NCI-H1694 treated with DMSO at 0.1 percent for 48 hours (cell line): ENCODE data around the gene IL22.

ENCODE experiments used
- DNase-seq: peaks from one replicate; lab custom pipeline; 2025; lab: John Stamatoyannopoulos, UW

Gene IL22, protein sequence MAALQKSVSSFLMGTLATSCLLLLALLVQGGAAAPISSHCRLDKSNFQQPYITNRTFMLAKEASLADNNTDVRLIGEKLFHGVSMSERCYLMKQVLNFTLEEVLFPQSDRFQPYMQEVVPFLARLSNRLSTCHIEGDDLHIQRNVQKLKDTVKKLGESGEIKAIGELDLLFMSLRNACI

DNA sequence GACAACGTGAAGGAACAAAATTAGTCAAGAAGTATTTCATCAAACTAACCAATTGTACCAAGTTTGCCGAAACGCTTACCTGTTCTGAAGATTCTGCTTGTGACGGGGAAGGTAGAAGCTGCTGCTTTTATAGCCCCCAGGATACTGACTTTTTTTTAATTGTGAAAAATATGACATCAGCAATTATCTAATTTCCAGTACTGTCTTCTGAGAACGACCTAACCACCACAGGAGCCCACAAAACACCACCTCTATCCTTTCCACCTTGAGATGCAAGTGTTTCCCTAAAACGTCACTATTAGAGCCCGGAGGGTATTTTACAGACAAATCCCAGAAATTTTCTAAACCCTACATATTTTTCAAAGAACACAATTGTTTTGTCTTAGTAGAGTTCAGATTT is at the start of gene IL22:
Gene IL22, minus strand, starts transcription at position 101 of the 400 bp plus-strand sequence. CDS start 156 bp downstream, outside the sequence.
- no peak for DNase-seq

DNA sequence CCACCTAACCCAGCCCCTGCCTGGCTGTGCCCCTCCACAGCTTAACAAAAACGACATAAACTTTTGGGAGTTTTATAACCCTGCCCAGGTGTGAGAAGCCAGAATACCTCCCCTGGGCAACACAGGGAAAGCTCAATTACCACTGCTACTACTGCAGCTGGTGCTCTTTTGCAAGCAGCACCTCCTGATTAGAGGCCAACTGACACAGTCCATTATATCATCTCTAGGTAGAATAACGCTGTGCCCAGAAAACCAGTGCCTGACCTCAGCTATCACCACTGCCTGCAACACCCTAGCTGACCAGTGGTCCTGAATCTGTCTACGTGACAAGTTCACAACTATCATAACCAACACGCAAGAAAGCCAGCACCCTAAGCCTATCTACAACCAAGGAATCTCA is 44.5 kb upstream of the IL22 start:
- no peak for DNase-seq

DNA sequence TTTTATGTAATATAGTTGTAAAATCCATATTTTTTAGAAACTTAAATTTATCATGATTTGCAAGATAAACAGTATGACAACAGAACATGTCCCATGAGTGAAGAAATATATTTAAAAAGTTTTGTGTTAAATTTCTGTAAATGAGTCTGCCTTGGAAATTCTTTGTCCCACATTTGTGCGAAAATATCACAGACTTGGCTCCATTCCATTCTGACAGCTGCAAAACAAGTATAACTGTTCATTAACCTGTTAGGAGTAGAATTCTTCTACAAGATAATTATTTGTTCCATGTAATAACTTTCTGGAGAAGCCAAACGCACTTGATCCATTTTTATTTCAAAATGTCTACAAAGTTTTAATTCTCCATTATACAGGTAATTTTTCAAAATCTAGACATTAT is 40.8 kb upstream of the IL22 start:
- no peak for DNase-seq

DNA sequence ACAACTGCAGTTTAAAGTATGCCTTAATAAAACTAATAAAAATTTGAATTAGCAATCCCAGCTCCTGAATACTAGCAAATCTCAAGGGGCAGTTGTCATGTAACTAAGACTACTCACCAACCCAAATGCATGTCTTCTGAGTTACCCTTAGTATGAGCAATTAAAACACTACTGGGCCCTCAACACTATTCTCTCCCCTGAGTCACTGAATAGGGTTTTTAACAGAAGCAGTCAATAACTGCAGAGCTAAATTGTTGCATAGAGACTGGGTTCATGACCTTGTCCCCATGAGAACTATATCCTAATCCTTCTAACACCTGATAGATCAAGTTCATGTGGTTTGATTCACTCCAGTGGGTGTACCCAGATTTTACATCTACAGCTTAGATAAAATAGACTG is 39.9 kb upstream of the IL22 start:
- no peak for DNase-seq

DNA sequence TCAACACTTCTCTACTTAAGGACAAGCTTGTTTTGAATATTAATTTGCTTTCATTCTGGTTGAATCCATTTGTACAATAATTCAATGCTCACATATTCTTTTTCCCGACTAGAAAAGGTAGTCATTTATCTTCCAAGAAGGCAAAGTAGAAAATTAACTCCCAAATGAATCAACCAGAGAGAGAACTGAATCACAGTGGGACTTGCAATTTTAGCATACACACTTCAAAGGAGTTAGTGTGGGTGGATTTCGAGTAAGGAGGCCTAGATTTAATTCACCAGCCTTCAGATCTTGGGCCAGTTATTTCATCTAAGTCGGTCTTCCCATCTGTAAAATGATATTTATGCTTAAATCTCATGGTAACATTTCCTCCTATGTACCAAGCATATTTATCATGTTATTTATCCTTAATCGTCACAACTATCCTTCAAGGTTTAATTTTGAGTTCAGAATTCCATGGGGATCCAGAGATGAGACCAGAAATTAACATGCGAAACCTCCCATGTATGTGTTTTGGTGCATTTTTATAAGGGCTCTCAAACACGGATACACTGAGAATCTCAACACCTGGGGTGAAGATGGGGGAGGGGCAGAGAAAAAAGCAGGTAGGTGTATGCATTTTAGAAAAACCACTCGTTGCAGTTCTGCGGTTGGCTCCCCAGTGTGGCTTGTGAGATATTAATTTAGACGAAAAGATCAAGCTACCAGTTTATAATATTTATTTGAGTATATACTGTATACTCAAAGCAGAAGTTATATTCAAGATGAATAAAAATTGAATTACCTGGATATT is 38.9 kb upstream of the IL22 start:
- no peak for DNase-seq

DNA sequence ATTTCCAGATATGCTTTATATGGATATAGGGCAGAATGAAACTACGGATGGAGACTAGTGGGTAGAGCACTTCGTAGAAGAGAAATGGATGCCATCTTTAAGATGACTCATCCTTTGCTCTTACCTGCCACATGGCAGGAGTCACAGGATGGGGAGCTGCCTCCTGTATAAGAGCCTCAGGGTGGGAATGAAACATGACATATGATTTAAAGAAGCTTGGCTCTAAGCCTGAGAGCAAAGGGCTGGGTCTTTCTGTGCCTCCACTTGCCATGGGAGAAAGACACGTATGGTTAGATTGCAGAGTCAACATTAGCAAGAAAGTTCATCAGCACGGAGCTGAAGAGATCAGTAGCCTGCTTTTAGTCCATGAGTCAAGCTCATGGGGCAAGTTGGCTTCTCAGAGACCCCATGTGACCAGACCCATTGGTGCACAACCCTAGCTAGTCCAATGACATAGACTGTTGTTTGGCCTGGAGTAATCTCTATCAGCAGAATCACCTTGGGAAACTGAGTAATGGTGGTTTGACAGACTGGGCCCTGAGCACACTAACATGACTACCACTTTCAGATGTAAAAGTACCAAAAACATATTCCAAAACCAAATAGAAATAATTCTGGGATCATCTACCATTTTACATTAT is 38.1 kb upstream of the IL22 start:
- no peak for DNase-seq

DNA sequence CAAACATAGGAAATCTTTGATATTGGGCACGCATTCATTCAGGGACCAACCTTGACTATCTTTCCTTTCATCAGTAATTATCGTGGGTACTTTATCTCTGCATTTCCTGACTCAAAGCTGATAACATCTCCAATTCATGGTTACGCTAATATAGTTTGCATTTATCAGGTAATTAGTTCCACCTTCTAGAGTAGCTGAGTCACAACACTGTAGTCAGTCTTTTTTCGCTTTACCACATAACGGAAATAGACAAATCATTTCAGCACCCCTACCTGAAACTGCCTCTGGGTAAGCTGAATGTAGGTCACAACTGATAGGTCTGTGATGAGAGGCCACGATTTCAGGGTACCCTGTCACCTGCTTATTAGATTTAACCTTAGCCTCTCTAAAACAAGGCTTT is 36.7 kb upstream of the IL22 start:
- no peak for DNase-seq

DNA sequence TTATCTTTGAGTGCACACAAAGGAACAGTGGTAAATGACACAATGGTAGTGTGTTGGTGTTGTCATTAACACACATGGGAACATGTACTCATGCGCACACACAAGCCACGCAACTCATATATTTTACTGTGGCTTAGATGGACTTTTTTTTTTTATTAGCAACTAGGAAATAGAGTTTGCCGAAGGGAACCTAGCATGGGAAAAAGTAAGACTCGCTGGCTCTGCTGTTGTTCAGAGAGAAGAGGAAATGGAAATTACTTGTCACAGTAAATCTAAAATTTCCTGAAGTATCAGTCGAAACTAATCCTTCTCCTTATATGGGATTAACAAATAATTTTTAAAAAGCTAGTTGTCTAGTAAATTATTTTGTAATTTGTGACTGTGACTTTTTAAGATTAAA is 33.7 kb upstream of the IL22 start:
- no peak for DNase-seq

DNA sequence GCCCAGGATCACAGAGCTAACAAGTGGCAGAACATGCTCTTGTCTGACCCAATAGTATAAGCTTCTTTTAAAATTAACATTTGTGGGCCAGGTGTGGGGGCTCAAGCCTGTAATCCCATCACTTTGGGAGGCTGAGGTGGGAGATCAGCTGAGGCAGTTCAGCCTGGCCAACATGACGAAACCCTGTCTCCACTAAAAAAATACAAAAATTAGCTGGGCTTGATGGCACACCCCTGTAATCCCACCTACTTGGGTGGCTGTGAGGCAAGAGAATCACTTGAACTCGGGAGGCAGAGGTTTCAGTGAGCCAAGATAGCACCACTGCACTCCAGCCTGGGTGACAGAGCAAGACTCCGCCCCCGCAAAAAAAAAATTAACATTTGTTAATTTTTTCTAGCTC is 33.0 kb upstream of the IL22 start:
- no peak for DNase-seq

DNA sequence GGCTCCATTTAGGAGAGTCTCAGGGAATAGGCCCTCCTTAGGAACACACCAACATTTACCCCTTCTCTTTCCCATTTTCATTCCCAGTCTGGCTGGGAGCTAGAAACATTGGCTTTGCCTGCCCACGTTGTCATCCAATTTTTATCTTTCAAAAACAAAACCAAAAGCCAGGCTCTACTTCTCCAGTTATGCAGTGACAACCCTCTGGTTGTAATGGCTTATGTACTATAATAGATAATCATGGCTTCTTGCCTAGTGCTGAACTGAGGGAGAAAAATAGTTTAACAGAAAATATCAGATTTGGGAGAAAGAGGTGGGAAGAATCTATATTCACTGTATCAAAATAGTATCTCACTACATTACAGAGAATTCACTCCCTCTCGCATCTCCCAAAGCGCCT is 32.1 kb upstream of the IL22 start:
- no peak for DNase-seq

DNA sequence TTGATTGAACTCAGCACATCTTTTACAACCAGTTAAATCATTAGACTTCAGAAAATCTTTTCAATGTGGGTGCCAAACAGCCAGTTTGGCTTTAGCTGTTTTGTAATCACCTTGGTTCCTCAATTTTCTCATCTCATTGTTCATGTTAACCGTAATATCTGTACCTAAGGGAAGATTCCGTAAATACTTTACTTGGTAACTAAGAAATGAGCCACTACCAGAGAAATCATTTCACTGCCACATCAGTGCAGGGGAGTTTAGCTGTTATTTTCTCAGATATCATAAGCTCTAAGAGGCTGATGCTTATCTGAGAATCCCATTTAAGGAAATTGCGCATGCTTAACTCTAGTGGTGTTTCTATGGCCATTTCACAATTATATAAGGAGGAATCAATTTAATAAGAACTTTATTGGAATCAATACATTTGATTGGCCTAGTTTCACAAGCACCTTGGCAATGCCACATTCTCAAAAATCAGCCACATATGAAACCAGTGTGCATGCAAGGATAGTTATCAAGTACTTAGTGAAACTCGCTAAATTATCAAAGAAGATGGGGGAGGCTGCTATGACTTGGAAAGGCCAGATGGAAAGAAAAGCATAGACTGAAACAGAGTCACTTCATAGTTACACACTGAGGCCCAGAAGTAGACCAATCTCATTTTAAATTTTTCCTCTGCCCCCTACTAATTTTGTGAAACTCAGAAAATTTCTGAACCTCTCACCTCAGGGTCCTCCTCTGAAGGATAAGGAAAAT is 28.1 kb upstream of the IL22 start:
- no peak for DNase-seq

DNA sequence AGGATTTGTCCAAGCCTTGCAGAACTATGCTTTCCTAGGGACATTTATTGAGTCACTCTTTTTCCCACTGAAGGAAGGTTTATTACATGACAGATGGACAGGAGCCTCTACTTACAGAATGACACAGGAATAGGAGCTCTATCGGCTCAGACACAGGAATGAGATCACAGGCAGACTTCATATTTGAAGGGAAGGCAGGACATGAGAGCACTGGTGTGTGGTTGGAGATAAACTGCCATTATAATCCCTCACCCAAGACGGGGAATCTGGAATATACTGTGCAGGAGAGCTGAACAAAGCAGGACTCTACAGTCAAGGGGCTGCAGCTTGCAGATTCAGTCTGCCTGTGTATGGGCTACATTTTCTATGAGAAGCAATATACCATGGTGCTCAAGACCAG is 26.8 kb upstream of the IL22 start:
- DNase-seq: no peak

DNA sequence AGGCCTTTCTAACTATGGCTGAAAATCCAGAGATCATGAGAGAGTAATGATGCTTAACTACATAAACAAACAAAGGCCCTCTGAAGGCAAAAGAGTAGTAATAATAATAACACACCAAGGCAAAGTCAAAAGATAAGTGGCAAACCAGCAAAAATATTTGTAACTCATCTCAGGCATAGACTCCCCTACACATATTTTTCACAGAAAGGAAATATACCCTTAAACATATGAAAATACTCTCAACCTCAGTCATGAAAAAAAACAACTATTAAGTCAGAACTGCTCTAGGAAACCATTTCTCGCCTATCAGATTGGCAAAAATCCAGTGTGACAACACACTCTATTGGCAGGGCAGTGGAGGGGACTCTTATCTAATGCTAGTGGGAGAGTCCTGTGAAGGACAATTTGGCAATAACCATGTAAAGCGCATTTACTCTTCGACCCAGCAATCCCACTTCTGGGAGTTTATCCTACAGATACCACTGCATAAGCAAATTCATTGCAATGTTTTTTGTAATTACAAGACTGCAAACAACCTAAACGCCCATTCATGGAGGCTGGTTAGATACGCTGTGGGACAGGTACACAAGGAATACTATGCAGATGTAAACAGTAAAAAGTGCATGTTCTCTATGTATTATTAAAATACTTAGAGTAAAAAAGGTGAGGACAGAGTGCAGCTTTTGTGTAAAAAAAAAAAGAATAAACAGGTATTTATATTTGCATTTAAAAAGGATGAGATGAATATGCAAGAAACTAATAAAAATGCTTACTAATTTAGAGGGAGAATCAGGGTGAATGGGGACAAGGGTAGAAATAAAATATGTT is 26.0 kb upstream of the IL22 start:
- DNase-seq: no peak

DNA sequence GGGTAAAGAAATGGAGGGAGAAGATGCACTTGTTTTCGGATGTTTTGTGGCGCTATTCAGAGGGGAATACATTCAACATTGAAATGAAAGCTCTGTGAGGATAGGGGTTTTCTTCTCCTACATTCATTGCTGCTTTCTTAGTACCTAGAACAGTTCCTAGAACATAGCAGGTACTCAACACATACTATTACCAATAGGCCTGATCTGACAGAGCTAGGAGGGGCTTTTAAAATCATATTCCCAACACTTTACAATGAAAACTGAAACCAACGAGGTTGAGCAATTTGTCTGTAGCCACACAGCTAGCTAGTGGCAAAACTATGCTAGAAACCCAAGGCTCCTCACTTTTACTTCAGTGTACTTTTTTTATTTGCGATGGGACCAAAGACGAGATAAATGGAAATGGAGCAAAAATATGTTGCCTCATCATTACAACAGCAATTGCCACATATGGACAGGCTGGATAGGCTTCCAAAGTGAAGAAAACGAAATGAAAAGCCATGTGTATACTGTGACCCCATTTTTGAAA is 23.1 kb upstream of the IL22 start:
- DNase-seq: no peak

DNA sequence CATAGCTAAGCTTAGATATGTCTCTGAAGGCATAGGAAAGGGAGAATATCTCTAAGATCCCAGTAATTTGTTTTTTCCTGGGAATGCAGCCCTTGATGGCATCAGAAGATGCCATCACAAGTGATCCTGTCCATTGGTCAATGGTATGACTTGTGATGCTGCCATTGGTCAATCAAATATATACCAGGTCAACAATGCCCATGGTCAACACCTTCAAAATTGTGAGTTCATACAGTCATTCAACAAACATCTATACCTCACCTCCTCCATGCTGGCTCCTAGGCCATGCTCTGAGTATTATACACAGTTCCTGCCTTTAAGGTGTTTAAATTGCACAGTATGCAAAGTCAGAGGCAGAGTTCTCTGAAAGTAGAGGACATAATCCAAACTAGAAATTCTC is 19.3 kb upstream of the IL22 start:
- no peak for DNase-seq

DNA sequence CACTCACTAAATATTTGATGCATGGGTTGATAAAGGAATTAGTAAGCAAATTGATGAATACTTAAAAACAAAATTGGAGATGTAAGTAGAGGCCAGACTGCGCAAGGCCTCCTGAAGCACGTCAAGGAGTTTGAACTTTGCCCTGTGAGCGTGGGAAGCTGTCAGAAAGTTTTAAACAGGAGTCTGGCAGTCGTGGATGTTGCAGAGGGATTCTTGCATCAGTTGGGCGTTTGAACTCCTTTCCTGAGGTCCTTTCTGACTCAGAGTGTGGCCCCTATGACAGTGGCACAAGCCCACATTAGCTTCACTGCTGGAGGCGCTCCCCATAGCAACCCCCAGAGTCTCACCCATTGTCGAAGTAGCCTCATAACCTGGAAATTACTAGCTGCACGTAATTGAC is 17.9 kb upstream of the IL22 start:
- no peak for DNase-seq

DNA sequence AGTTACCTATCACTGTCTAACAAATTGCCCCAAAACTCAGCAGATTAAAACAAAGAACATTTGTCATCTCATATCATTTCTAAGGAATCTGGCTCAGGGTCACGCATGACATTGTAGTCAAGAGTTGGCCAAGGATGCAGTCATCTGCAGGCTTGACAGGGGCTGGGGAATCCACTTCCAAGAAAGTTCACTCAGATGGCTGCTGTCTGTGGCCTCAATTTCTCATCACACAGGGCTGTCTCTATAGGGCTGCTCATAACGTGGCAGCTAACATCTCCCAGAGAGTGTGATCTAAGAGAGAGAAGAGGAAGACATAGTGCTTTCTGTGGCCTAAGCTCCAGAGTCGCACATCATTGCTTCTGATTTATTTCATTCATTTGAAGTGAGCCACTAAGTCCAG is 17.0 kb upstream of the IL22 start:
- no peak for DNase-seq

DNA sequence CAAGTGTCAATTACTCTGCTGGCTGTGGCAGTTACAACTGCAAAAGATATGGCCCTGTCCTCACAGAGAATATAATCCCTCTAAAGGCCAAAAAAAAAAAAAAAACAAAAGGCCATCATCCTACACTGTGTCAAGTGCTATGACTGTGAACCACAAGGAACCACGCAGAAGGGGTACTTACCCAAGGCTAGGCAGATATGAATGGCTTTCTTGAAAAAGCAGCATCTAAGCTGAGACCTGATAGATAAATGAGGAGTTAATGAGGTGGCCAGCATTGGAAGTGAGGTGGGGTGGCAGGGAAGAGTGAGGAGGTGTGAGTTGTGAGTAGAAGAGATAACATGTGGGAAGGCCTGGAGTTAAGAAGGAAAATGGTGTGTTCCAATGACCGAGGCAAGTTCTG is 16.4 kb upstream of the IL22 start:
- no peak for DNase-seq

DNA sequence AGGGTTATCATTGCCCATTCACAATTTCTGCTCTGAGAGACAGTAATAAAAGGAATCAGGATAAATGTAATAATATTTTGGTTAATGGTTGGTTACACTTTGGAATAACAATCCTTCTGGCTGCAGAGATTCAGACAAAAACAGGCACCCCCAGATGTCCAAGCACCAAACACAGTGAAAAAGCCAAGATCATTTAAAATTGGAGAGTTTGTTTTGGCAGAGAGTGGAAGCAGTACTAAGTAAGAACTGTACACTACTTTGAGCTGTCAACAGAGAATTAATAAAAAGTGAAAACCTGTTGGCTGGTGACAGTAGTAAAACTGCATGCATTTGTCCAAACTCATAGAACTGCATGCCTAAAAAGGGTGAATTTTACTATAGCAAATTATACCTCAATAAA is 15.6 kb upstream of the IL22 start:
- no peak for DNase-seq

DNA sequence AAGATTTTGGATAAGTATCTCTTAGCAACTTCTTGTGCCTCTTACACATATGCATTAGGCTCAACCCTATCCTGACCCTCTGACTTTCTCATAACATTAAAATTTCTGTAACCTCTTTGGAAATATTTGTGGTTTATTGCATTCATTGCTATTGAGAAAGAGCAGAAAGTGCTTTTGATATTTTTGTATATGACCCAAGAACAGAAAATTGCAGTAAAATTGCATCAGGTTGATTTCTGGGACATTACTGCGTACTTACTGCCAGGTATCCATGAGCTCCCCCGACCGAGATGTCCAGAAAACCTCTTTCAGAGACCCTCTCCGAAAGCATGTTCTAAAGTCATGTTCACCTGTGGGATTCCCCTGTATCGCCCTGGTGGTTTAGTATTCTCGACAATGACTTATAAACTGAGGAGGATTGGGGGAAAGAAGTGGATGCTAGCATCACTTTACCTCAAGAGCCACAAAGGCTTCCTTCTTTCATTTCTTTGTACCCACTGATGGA is 14.5 kb upstream of the IL22 start:
- no peak for DNase-seq

DNA sequence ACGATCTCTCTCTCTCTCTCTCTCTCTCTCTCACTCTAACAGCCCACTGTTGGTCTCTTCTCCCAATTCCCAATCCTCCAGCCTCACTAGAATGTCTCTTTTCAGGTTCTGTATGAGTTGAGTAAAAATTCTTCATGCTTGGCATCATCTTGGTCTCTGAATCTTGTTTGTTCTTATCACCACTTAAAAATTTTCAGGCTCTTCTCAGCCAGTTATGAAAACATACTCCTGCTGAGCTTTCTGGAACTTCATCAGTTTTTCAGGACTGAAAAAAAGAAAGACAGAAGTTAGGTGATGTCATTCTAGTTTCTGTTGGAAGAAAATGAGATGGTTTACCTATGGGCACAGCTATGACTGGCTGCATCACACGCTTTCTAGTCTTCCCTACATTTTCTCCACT is 11.5 kb upstream of the IL22 start:
- no peak for DNase-seq
